ENCODE data around the gene BOD1. TPM values are rescaled to one million over a fixed set of nuclear protein-coding genes. Genes with fewer than 3 reads are reported as not detected.

BOD1 gene
- total and polyA plus RNA-seq, 8 donors = 8.2 to 58.4 (median 26.5) TPM

- H3K36me3 ChIP-seq = no peaks in the 10 kb centered on the region
- intact Hi-C loops (cut with DNase I; ENCODE audit: low total_unique reads) = no loop called here
Observed at GRCh38 chr5:173567548-173567947, 48.9 kb downstream of the BOD1 start.

GRCh38 chr5:173565491-173566072 lies 50.9 kb downstream of the BOD1 start:
- no peak overlapping the region for H3K27ac ChIP-seq
- 60 to 77% (median 66%) methylated on average over 3 of the region's 3 CpGs for WGBS, 5 donors
- no peak overlapping the region for H3K4me3 ChIP-seq
- H3K36me3 ChIP-seq = no peaks in the 10 kb centered on the region
- no peak for DNase-seq
- peaks cover 0 to 29% (median 19%) of the 10 kb centered on the region in 4 donors for H3K9me3 ChIP-seq
- peaks cover 0 to 11% (median 0%) of the 10 kb centered on the region in 3 donors for H3K27me3 ChIP-seq
- no peaks in the 10 kb centered on the region for H3K4me1 ChIP-seq
- intact Hi-C loops (cut with DNase I; ENCODE audit: low total_unique reads) = no loop called here
- TF ChIP-seq CTCF (IDR thresholded peaks at IDR 0.05) (no peak), POLR2A (IDR thresholded peaks at IDR 0.05) (no peak), POLR2AphosphoS5 (IDR thresholded peaks at IDR 0.05) (no peak), EP300 (IDR thresholded peaks at IDR 0.05) (no peak)

More at GRCh38 chr5:173567548-173567947, 48.9 kb downstream of the BOD1 start:
- peaks cover under 1 to 5% (median 1%) of the 10 kb centered on the region in 4 donors for H3K4me1 ChIP-seq
- H3K9me3 ChIP-seq = peaks cover 0 to 10% (median 8%) of the 10 kb centered on the region in 4 donors
- DNase-seq = no peak
- no peak overlapping the region for H3K27ac ChIP-seq
- peaks cover 0 to 10% (median 0%) of the 10 kb centered on the region in 3 donors for H3K27me3 ChIP-seq
- H3K4me3 ChIP-seq = no peak overlapping the region
- TF ChIP-seq CTCF (IDR thresholded peaks at IDR 0.05) = no peak
- no peak for TF ChIP-seq POLR2A (IDR thresholded peaks at IDR 0.05)
- TF ChIP-seq POLR2AphosphoS5 (IDR thresholded peaks at IDR 0.05) = no peak
- no peak for TF ChIP-seq EP300 (IDR thresholded peaks at IDR 0.05)
- WGBS, 5 donors = 60 to 64% (median 61%) methylated on average over 7 of the region's 7 CpGs

GRCh38 chr5:173564106-173564505 lies 52.3 kb downstream of the BOD1 start:
- no peak for TF ChIP-seq POLR2A (IDR thresholded peaks at IDR 0.05)
- no peak for TF ChIP-seq CTCF (IDR thresholded peaks at IDR 0.05)
- no peak for TF ChIP-seq EP300 (IDR thresholded peaks at IDR 0.05)
- TF ChIP-seq POLR2AphosphoS5 (IDR thresholded peaks at IDR 0.05) = no peak
- 59 to 74% (median 69%) methylated on average over 4 of the region's 4 CpGs for WGBS, 5 donors
- no peak overlapping the region for H3K27ac ChIP-seq
- H3K4me3 ChIP-seq = no peak overlapping the region
- peaks cover 0 to 40% (median 29%) of the 10 kb centered on the region in 4 donors for H3K9me3 ChIP-seq
- H3K36me3 ChIP-seq = no peaks in the 10 kb centered on the region
- intact Hi-C loops (cut with DNase I; ENCODE audit: low total_unique reads) = no loop called here
- H3K27me3 ChIP-seq = peaks cover 0 to 9% (median 0%) of the 10 kb centered on the region in 3 donors
- no peaks in the 10 kb centered on the region for H3K4me1 ChIP-seq
- no peak for DNase-seq

- H3K27me3 ChIP-seq = peaks cover 0 to 9% (median 0%) of the 10 kb centered on the region in 3 donors
- 70 to 81% (median 73%) methylated on average over 6 of the region's 6 CpGs for WGBS, 5 donors
- H3K27ac ChIP-seq = no peak overlapping the region
- no peaks in the 10 kb centered on the region for H3K36me3 ChIP-seq
- no peak for TF ChIP-seq CTCF (IDR thresholded peaks at IDR 0.05)
- no peak for TF ChIP-seq POLR2AphosphoS5 (IDR thresholded peaks at IDR 0.05)
- TF ChIP-seq EP300 (IDR thresholded peaks at IDR 0.05) = no peak
- no peak for TF ChIP-seq POLR2A (IDR thresholded peaks at IDR 0.05)
- H3K4me3 ChIP-seq = no peak overlapping the region
- peaks cover 0 to 32% (median 23%) of the 10 kb centered on the region in 4 donors for H3K9me3 ChIP-seq
- no peaks in the 10 kb centered on the region for H3K4me1 ChIP-seq
- intact Hi-C loops (cut with DNase I; ENCODE audit: low total_unique reads) = no loop called here
- DNase-seq = no peak
Observed at GRCh38 chr5:173563246-173563645, 53.2 kb downstream of the BOD1 start.
